NCI-H2196 (cell line): ENCODE results near the gene MPPED2.
"Not testable (repeated sequence)": the region's sequence is repeated elsewhere in the genome, so short reads cannot be mapped to it uniquely, and the experiment has no call there.

Experiments
- DNase-seq: peaks from one replicate; lab custom pipeline; 2025; ENCODE audit not compliant: unreplicated experiment; lab: John Stamatoyannopoulos, UW

Gene MPPED2

GRCh38 chr11:30579415-30580175, 6.6 kb downstream of the MPPED2 start:
- DNase-seq = no peak

GRCh38 chr11:30578406-30578805, 7.7 kb downstream of the MPPED2 start:
- DNase-seq = no peak

- DNase-seq = no peak
These were observed 12.2 kb downstream of the MPPED2 start for GRCh38 chr11:30573951-30574350.

- DNase-seq = no peak
These were observed 17.2 kb downstream of the MPPED2 start for GRCh38 chr11:30568931-30569330.

- no peak for DNase-seq
These were observed 18.5 kb downstream of the MPPED2 start for GRCh38 chr11:30567644-30568043.

- no peak for DNase-seq
These were observed 19.0 kb downstream of the MPPED2 start for GRCh38 chr11:30567120-30567519.

- DNase-seq = no peak
These were observed 19.7 kb downstream of the MPPED2 start for GRCh38 chr11:30566482-30566881.

- no peak for DNase-seq
These were observed 21.1 kb downstream of the MPPED2 start for GRCh38 chr11:30565027-30565426.

GRCh38 chr11:30561691-30562415, 24.3 kb downstream of the MPPED2 start:
- no peak for DNase-seq

- DNase-seq = no peak
These were observed 25.7 kb downstream of the MPPED2 start for GRCh38 chr11:30560206-30561106.

- DNase-seq = no peak
These were observed 27.1 kb downstream of the MPPED2 start for GRCh38 chr11:30559004-30559403.

- not testable (repeated sequence) for DNase-seq
These were observed 31.6 kb downstream of the MPPED2 start for GRCh38 chr11:30554587-30554986.

- no peak for DNase-seq
These were observed 32.5 kb downstream of the MPPED2 start for GRCh38 chr11:30553521-30554110.

GRCh38 chr11:30552839-30553238, 33.3 kb downstream of the MPPED2 start:
- DNase-seq = no peak

- no peak for DNase-seq
These were observed 36.1 kb downstream of the MPPED2 start for GRCh38 chr11:30550022-30550542.

- no peak for DNase-seq
These were observed 36.6 kb downstream of the MPPED2 start for GRCh38 chr11:30549565-30549964.

- no peak for DNase-seq
These were observed 39.8 kb downstream of the MPPED2 start for GRCh38 chr11:30546334-30546733.

- DNase-seq = no peak
These were observed 40.6 kb downstream of the MPPED2 start for GRCh38 chr11:30545507-30545906.

GRCh38 chr11:30543066-30543465, 43.1 kb downstream of the MPPED2 start:
- no peak for DNase-seq

GRCh38 chr11:30540781-30541180, 45.4 kb downstream of the MPPED2 start:
- no peak for DNase-seq

GRCh38 chr11:30538251-30538650, 47.9 kb downstream of the MPPED2 start:
- DNase-seq = no peak
